Forelimb muscle (tissue), 1 donor: Measurements from ENCODE around the gene GMDS. TPM values are rescaled to one million over a fixed set of nuclear protein-coding genes. Genes with fewer than 3 reads are reported as not detected.

Source experiments
- DNase-seq: peaks from one replicate; pipeline ENCODE4 v3.0.0-alpha.2; 2013; ENCODE audit warnings: low read depth
- polyA plus RNA-seq: library from polyadenylated mRNA; unstranded; fragments of 120-200 nt; gene quantifications from one replicate; pipeline ENCODE4 v1.2.1, GENCODE V29; 2013; ENCODE audit not compliant: insufficient read length

GMDS gene
- polyA plus RNA-seq, 1 donor, result 10.4 TPM

GRCh38 chr6:1651362-1651761 is 594.0 kb downstream of the GMDS start:
- no peak for DNase-seq

- no peak for DNase-seq
These were observed 599.8 kb downstream of the GMDS start for GRCh38 chr6:1645466-1646185.

- DNase-seq, result no peak
These were observed 600.8 kb downstream of the GMDS start for GRCh38 chr6:1644516-1645060.

- no peak for DNase-seq
These were observed 601.5 kb downstream of the GMDS start for GRCh38 chr6:1643830-1644445.

- DNase-seq, result no peak
These were observed 602.3 kb downstream of the GMDS start for GRCh38 chr6:1643111-1643510.

GRCh38 chr6:1641343-1641885 is 604.0 kb downstream of the GMDS start:
- DNase-seq, result no peak

- DNase-seq, result no peak
These were observed 604.9 kb downstream of the GMDS start for GRCh38 chr6:1640476-1640875.

- DNase-seq, result no peak
These were observed 606.0 kb downstream of the GMDS start for GRCh38 chr6:1639430-1639829.

- DNase-seq, result no peak
These were observed 608.2 kb downstream of the GMDS start for GRCh38 chr6:1636971-1637871.

- no peak for DNase-seq
These were observed 609.1 kb downstream of the GMDS start for GRCh38 chr6:1636272-1636825.

- no peak for DNase-seq
These were observed 609.9 kb downstream of the GMDS start for GRCh38 chr6:1635305-1636010.

GRCh38 chr6:1634081-1634480 is 611.3 kb downstream of the GMDS start:
- no peak for DNase-seq

GRCh38 chr6:1633366-1634021 is 611.9 kb downstream of the GMDS start:
- DNase-seq, result no peak

- DNase-seq, result no peak
These were observed 614.2 kb downstream of the GMDS start for GRCh38 chr6:1631251-1631650.

GRCh38 chr6:1630771-1631217 is 614.6 kb downstream of the GMDS start:
- DNase-seq, result no peak

GRCh38 chr6:1630212-1630770 is 615.1 kb downstream of the GMDS start:
- DNase-seq, result no peak

- DNase-seq, result no peak
These were observed 616.1 kb downstream of the GMDS start for GRCh38 chr6:1629316-1629715.

GRCh38 chr6:1627827-1628560 is 617.4 kb downstream of the GMDS start:
- no peak for DNase-seq

GRCh38 chr6:1626481-1626880 is 618.9 kb downstream of the GMDS start:
- DNase-seq, result no peak
